NB4 (cell line): ENCODE data around the gene SLC25A11.

ENCODE experiments used
- DNase-seq: peaks from one replicate; pipeline ENCODE4 v3.0.0; 2010; ENCODE audit warnings: low read depth
- H3K4me3 ChIP-seq: one replicate; pipeline ENCODE4 v1.5.1; 2011; ENCODE audit warnings: mild to moderate bottlenecking, low read depth, low read length, moderate library complexity
- MYC ChIP-seq: IDR thresholded peaks from 2 replicates; pipeline ENCODE4 v1.6.1; 2011; ENCODE audit warnings: low read depth, low read length
- POLR2A ChIP-seq: IDR thresholded peaks from 2 replicates; pipeline ENCODE4 v1.6.1; 2011; ENCODE audit warnings: mild to moderate bottlenecking; ENCODE audit not compliant: insufficient read length; ENCODE audit errors: extremely low read depth
- TF ChIP-seq, protein P1 (sequence below): IDR thresholded peaks from 2 replicates; pipeline ENCODE4 v1.6.1; 2011; ENCODE audit warnings: low read depth, low read length
- TF ChIP-seq, protein P2 (sequence below): IDR thresholded peaks from one replicate; pipeline ENCODE4 v1.5.1; 2012; ENCODE audit warnings: low read depth, low read length

SLC25A11 gene

DNA sequence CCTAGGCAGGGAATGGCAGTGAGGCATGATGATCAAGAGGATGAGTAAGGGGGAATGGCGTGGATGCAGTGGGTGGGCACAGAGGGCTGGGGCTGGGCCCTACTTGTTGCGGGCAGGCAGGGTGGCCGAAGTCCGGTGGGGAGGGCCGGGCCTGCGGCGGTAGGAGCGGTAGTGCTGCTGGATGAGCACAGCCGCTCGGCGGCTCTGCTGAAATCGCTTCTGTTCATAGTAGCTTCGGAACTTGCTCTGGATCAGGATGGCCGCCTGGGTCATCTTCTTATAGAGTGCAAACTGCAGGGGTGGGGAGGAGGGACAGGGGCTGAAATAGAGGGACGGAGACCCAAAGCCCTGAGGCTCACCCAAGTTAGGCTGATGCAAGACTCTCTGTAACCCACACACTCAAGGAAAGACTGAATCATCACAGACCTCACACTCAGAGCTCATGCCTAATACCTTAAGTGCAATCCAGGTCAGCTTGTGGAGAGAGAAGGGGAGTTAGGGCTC, 29.3 kb upstream of the SLC25A11 start:
- TF ChIP-seq, protein P1, sequence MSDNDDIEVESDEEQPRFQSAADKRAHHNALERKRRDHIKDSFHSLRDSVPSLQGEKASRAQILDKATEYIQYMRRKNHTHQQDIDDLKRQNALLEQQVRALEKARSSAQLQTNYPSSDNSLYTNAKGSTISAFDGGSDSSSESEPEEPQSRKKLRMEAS: peak; percentile 25; the same call in 1 of the 2 replicates
- TF ChIP-seq POLR2A (peak; percentile 44), MYC (peak; percentile 44)
- TF ChIP-seq, protein P2, sequence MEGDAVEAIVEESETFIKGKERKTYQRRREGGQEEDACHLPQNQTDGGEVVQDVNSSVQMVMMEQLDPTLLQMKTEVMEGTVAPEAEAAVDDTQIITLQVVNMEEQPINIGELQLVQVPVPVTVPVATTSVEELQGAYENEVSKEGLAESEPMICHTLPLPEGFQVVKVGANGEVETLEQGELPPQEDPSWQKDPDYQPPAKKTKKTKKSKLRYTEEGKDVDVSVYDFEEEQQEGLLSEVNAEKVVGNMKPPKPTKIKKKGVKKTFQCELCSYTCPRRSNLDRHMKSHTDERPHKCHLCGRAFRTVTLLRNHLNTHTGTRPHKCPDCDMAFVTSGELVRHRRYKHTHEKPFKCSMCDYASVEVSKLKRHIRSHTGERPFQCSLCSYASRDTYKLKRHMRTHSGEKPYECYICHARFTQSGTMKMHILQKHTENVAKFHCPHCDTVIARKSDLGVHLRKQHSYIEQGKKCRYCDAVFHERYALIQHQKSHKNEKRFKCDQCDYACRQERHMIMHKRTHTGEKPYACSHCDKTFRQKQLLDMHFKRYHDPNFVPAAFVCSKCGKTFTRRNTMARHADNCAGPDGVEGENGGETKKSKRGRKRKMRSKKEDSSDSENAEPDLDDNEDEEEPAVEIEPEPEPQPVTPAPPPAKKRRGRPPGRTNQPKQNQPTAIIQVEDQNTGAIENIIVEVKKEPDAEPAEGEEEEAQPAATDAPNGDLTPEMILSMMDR: no peak
- DNase-seq: peak; percentile 88
- peak overlapping the region; percentile 80 for H3K4me3 ChIP-seq

DNA sequence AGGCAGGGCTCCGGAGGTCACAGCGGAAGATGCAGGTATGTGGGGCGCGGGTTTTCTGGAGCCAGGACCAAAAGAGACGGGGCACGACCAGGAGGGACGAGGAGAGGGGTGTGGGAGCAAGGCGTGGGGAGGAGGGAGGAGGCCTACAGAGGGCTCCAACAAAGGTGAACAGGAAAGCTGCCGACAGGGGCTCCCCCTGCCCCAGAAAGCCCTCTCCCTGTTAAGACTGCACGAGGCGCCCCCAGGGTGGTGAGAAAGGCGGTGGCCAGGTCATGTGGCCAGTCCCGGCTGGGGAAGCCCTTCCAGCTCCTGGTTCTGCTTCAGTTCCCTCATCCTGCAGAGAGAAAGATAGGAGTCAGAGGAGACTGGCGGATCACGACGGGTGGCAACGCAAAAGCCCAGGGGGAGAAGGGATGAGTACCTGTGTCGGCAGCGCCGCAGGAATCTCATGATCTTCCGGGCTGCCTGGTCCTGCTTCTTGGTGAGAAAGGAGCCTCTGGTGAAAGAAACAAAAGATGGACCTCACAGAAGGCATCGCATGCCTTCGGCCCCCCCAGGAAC, 28.7 kb upstream of the SLC25A11 start:
- peak overlapping the region; percentile 80 for H3K4me3 ChIP-seq
- 0 out of 2 replicates have a peak, but pooled peaks have one; percentile 17 for TF ChIP-seq MYC
- TF ChIP-seq, protein P2: no peak
- DNase-seq: peak; percentile 40

DNA sequence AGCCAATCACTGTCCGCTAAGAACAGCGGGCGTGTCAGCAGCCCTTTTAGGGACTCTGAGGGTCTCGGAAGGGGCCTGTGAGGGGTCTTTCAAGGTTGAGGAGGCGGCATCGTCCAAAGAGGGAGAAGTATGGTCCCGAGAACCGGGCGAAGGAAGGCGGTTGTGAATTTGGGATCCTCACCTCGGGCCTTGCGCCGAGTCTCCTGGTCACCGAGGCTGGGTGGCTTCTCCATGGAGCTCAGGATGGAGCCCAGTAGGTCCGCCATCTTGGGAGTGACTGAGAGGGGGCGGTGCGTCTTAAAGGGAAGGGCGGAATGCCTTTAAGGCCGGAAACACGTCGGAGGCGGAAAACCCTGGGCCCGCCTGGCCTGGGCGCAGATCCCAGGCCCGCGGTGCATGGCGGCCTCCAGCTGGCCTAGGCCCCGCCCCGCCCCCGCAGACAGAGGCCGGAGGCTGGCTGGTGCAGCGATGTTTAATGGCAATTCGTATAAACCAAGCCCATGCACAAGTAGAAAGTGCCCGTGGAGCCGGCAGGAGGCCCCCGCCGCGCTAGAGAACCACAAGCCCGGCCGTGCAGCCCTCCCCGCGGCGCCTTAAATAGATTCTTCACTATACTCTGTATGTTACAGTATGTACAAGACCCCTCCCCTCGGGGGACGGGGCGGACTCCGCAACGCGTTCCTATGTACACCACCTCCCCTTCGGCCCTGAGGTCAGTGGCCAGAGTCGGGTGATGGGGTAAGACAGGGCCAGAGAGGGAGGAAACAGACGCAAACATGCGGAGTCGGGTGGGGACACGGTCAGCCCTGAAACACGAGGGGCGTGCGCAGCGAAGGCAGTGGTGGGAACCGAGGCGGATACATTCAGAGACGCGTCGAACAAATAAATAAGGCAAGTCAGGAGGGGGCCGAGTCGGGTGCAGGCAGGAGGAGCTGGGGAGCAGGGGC, 28.0 kb upstream of the SLC25A11 start, which contains the start of gene SPAG7:
TSS of gene SPAG7 (minus strand) at position 279 of the 947 bp plus-strand sequence. CDS start at position 266, 13 bp downstream.
- H3K4me3 ChIP-seq: peak within 1 kb of the TSS; percentile 80
- TF ChIP-seq, protein P1: peak; percentile 44
- TF ChIP-seq MYC: peak; percentile 64
- peak; percentile 12 for TF ChIP-seq POLR2A
- TF ChIP-seq, protein P2: no peak
- peak; percentile 95 for DNase-seq

DNA sequence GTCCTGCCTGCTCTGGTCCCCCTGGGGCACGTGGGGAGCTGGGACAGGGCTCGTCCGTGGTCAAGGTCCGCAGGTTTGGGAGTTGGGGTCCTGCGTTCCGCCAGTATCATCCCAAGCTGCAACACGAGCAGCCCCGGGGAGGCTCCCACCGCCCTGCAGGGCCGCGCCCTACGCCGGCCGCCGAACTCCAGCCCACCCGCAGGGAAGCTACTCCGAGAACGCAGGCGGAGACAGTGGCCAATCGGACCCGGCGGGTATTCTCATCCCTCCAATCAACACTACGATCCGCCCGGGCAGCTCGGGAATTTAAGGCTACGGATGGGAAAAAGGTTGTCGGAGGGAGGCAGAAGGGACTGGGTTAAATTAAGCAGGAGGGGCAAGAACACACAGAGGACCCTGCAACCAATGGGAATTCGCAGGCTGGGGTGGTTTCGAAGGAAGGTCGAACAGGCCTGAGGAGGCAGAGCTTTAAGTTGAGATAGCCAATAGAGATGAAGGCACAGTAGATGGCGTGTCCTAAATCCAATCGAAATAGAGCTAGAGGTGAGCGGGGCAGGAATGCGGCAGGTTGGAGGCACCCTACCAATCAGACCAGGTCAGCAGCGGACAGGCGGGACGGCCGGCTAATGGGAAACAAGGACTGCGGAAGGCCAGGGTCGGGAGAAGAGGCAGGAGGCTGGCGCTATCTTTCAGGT, 27.1 kb upstream of the SLC25A11 start:
- TF ChIP-seq MYC (no peak), POLR2A (peak; percentile 21)
- DNase-seq: peak; percentile 98
- H3K4me3 ChIP-seq: peak overlapping the region; percentile 80

DNA sequence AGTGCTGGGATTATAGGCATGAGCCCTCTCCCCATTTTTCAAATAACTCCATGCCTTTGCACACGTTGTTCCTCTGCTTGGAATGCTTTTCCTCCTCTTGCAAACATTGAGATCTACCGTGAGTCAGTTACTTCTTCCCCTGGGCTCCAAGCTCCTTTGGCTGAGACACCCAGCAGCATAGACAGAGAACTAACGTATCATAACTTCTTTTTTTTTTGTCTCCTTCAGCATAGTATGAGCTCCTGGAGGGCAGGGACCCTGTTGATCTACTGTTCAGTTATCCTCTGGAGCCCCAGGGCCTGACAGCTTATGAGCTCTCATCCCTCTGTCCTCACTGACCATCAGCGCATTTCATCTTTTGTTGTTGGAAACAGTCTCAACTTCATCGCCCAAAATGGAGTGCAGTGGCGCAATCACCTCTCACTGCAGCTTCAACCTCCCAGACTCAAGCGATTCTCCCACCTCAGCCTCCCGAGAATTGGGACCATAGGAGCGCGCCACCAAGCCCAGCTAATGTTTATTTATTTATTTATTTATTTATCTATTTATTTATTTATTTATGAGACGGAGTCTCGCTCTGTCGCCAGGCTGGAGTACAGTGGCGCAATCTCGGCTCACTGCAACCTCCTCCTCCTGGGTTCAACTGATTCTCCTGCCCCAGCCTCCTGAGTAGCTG, 25.6 kb upstream of the SLC25A11 start:
- TF ChIP-seq MYC: no peak
- no peak for TF ChIP-seq POLR2A
- TF ChIP-seq, protein P1: no peak
- no peak for DNase-seq
- H3K4me3 ChIP-seq: no peak overlapping the region

DNA sequence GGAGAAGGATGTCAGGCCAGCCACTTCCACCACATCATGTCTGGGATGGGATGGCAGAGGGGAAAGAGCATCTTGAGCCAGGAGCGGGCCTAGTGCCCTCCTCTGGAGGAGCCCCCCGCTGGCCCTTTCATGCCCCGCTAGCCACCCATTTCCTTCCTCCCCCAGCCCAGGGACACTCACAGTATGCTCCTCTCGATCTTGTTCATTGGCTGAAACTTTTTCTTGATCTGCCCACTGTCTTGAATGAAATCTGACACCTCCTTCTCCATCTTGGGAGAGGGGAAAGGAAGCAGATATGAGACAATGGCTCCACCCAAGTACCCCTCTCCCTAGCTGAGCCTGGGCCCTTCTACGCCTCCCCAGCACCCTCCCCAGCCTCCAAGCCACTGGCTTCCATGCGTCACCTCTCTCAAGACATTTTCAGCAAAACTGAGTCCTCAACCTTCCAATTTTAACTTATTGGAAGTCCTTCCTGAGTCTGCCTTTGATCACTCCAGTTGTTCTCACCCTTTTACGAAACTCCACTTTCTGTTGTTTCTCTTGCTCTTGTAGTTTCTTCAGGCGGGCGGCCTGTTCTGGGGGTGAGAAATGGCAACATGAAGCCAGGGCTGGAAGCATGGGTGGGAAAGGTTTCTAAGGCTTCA, 20.6 kb upstream of the SLC25A11 start:
- no peak overlapping the region for H3K4me3 ChIP-seq
- DNase-seq: no peak
- TF ChIP-seq, protein P1: no peak
- TF ChIP-seq MYC (no peak), POLR2A (no peak)
- TF ChIP-seq, protein P2: no peak
